Sigmoid colon (tissue), 3 donors: ENCODE data around the gene CERKL.

Source experiments
- POLR2A ChIP-seq, 2 donors: fragments of 450-650 bp; IDR thresholded peaks; one replicate each; pipeline ENCODE4 v1.6.1; 2016; ENCODE audit warnings: antibody characterized with exemption in 2 of 2, mild to moderate bottlenecking in 2 of 2, moderate library complexity in 2 of 2
- TF ChIP-seq, protein P1 (sequence below), 4 experiments: fragments of 450-650 bp in 3 of 4; fragments of 200-600 bp in 1 of 4; IDR thresholded peaks; one replicate each; pipeline ENCODE4 v1.5.1; 2016 to 2019; ENCODE audit warnings: antibody characterized with exemption in 4 of 4, mild to moderate bottlenecking in 3 of 4, moderate library complexity in 2 of 4

DNA sequence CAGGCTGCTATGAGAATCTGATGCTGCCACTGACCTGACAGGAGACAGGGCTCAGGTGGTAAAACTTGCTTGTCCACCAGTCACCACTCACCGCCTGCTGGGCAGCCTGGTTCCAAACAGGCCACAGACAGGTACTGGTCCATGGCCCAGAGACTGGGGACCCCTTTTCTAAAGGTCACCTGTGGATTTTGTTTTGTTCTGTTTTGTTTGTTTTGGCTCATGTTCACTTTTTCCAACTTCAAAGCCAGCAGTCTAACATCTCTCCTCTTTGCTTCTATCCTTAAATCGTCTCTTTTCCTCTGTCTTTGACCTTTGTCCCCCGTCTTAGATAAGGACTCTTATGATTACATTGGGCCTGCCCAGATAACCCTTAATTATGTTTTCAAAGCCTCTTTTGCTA, 3.3 kb upstream of the CERKL start:
- TF ChIP-seq POLR2A (IDR thresholded peaks at IDR 0.05): no peak
- TF ChIP-seq, protein P1, sequence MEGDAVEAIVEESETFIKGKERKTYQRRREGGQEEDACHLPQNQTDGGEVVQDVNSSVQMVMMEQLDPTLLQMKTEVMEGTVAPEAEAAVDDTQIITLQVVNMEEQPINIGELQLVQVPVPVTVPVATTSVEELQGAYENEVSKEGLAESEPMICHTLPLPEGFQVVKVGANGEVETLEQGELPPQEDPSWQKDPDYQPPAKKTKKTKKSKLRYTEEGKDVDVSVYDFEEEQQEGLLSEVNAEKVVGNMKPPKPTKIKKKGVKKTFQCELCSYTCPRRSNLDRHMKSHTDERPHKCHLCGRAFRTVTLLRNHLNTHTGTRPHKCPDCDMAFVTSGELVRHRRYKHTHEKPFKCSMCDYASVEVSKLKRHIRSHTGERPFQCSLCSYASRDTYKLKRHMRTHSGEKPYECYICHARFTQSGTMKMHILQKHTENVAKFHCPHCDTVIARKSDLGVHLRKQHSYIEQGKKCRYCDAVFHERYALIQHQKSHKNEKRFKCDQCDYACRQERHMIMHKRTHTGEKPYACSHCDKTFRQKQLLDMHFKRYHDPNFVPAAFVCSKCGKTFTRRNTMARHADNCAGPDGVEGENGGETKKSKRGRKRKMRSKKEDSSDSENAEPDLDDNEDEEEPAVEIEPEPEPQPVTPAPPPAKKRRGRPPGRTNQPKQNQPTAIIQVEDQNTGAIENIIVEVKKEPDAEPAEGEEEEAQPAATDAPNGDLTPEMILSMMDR (IDR thresholded peaks at IDR 0.05): no peak
